Astrocyte (in vitro differentiated cells and primary cell): ENCODE measurements around the gene FAM163A. TPM values are rescaled to one million over a fixed set of nuclear protein-coding genes. Genes with fewer than 3 reads are reported as not detected.

Experiments
- DNase-seq: peaks from one replicate; pipeline ENCODE4 v3.0.0-alpha.2; 2010; ENCODE audit warnings: low read depth
- FAIRE-seq: peaks from 2 replicates; lab custom pipeline; 2011; peaks lifted over from hg19 to GRCh38; lab: Jason Lieb, UNC
- H2AFZ ChIP-seq: 2 replicates; pipeline ENCODE4 v1.6.0; 2012; ENCODE audit warnings: low read depth, low read length, inconsistent platforms
- H3K27ac ChIP-seq: 2 replicates; pipeline ENCODE4 v1.5.1; 2011; ENCODE audit warnings: low read depth, low read length, inconsistent platforms
- H3K27me3 ChIP-seq: 2 replicates; pipeline ENCODE4 v1.6.0; 2011; ENCODE audit warnings: low read length, inconsistent platforms; ENCODE audit not compliant: insufficient read depth
- H3K36me3 ChIP-seq: 2 replicates; pipeline ENCODE4 v1.5.1; 2011; ENCODE audit warnings: low read length, inconsistent platforms; ENCODE audit not compliant: insufficient read depth
- H3K4me1 ChIP-seq: 2 replicates; pipeline ENCODE4 v1.5.1; 2011; ENCODE audit warnings: low read length, inconsistent platforms; ENCODE audit not compliant: insufficient read depth
- H3K4me2 ChIP-seq: 2 replicates; pipeline ENCODE4 v1.6.0; 2012; ENCODE audit warnings: low read length, inconsistent platforms
- H3K4me3 ChIP-seq: 2 replicates; pipeline ENCODE4 v1.5.1; 2011; ENCODE audit warnings: low read depth, mild to moderate bottlenecking, low read length, inconsistent platforms; ENCODE audit not compliant: insufficient read depth
- H3K79me2 ChIP-seq: 2 replicates; pipeline ENCODE4 v1.6.0; 2012; ENCODE audit warnings: mild to moderate bottlenecking, low read length, inconsistent platforms; ENCODE audit not compliant: insufficient read depth
- H3K9ac ChIP-seq: 2 replicates; pipeline ENCODE4 v1.6.0; 2012; ENCODE audit warnings: mild to moderate bottlenecking, low read length, inconsistent platforms
- H3K9me3 ChIP-seq: 2 replicates; pipeline ENCODE4 v1.5.1; 2012; ENCODE audit warnings: low read depth, mild to moderate bottlenecking, low read length, inconsistent platforms; ENCODE audit not compliant: insufficient read depth
- H4K20me1 ChIP-seq: 2 replicates; pipeline ENCODE4 v1.6.0; 2012; ENCODE audit warnings: low read length, inconsistent platforms; ENCODE audit not compliant: insufficient read depth
- H3K27ac Mint-ChIP-seq: one replicate; pipeline ENCODE4 v1.8.0; 2021; ENCODE audit warnings: mild to moderate bottlenecking, mixed read lengths; ENCODE audit not compliant: unreplicated experiment
- H3K27me3 Mint-ChIP-seq: one replicate; pipeline ENCODE4 v1.8.0; 2021; ENCODE audit warnings: low read depth, mixed read lengths; ENCODE audit not compliant: unreplicated experiment
- H3K36me3 Mint-ChIP-seq: one replicate; pipeline ENCODE4 v1.8.0; 2021; ENCODE audit warnings: low read depth, mixed read lengths; ENCODE audit not compliant: unreplicated experiment
- H3K4me1 Mint-ChIP-seq: one replicate; pipeline ENCODE4 v1.8.0; 2021; ENCODE audit warnings: low read depth, mixed read lengths; ENCODE audit not compliant: unreplicated experiment
- H3K4me3 Mint-ChIP-seq: one replicate; pipeline ENCODE4 v1.8.0; 2021; ENCODE audit warnings: mild to moderate bottlenecking, moderate library complexity, mixed read lengths; ENCODE audit not compliant: unreplicated experiment
- H3K9me3 Mint-ChIP-seq: one replicate; pipeline ENCODE4 v1.8.0; 2021; ENCODE audit warnings: mild to moderate bottlenecking, mixed read lengths; ENCODE audit not compliant: unreplicated experiment
- EZH2 ChIP-seq: IDR thresholded peaks from 2 replicates; pipeline ENCODE4 v1.6.1; 2012; ENCODE audit warnings: mild to moderate bottlenecking, low read length, inconsistent platforms; ENCODE audit not compliant: insufficient read depth
- total RNA-seq: library from RNA; stranded (reverse); gene quantifications from 2 replicates; pipeline ENCODE4 v1.2.1, GENCODE V29; 2021
- TF ChIP-seq, protein P1 (sequence below): IDR thresholded peaks from 2 replicates; pipeline ENCODE4 v1.5.1; 2011; ENCODE audit warnings: low read depth, mild to moderate bottlenecking, inconsistent platforms, low read length, moderate library complexity; ENCODE audit not compliant: insufficient read depth

FAM163A gene
- total RNA-seq, 1 donor from 2014 or later = not detected

DNA sequence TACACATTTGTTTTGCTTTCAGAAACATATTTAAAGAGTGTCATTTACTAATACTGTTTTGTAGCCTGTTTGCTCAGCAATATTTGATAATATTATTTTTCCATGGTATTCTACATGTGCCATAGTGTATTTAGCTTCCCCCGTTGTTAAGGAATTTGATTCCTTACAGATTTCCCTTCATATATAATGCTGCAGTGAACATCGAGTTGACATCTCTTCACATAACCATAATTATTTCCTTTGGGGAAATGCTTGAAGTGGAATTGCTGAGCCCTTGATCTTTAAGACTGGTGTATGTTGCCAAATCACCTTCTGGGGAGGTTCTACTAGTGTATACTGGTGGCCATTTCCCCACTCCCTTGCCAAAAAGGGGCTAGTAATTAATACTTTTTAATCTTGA lies 42.6 kb downstream of the FAM163A start:
- Histone ChIP-seq H3K9me3 (no peaks in the 10 kb centered on the region), H3K4me1 (no peaks in the 10 kb centered on the region), H3K9ac (no peak overlapping the region), H3K36me3 (no peaks in the 10 kb centered on the region), H3K27me3 (peaks cover 13% of the 10 kb centered on the region), H4K20me1 (no peaks in the 10 kb centered on the region), H3K79me2 (no peaks in the 10 kb centered on the region), H3K27ac (no peak overlapping the region), H3K4me2 (no peak overlapping the region), H3K4me3 (no peak overlapping the region), H2AFZ (no peak overlapping the region)
- Mint-ChIP-seq H3K9me3 (no peaks in the 10 kb centered on the region), H3K27me3 (peaks cover 49% of the 10 kb centered on the region), H3K4me3 (no peak overlapping the region), H3K36me3 (no peaks in the 10 kb centered on the region), H3K4me1 (no peaks in the 10 kb centered on the region), H3K27ac (no peak overlapping the region)
- no peak for FAIRE-seq
- TF ChIP-seq, protein P1, sequence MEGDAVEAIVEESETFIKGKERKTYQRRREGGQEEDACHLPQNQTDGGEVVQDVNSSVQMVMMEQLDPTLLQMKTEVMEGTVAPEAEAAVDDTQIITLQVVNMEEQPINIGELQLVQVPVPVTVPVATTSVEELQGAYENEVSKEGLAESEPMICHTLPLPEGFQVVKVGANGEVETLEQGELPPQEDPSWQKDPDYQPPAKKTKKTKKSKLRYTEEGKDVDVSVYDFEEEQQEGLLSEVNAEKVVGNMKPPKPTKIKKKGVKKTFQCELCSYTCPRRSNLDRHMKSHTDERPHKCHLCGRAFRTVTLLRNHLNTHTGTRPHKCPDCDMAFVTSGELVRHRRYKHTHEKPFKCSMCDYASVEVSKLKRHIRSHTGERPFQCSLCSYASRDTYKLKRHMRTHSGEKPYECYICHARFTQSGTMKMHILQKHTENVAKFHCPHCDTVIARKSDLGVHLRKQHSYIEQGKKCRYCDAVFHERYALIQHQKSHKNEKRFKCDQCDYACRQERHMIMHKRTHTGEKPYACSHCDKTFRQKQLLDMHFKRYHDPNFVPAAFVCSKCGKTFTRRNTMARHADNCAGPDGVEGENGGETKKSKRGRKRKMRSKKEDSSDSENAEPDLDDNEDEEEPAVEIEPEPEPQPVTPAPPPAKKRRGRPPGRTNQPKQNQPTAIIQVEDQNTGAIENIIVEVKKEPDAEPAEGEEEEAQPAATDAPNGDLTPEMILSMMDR = no peak
- TF ChIP-seq EZH2 = no peak
- no peak for DNase-seq

DNA sequence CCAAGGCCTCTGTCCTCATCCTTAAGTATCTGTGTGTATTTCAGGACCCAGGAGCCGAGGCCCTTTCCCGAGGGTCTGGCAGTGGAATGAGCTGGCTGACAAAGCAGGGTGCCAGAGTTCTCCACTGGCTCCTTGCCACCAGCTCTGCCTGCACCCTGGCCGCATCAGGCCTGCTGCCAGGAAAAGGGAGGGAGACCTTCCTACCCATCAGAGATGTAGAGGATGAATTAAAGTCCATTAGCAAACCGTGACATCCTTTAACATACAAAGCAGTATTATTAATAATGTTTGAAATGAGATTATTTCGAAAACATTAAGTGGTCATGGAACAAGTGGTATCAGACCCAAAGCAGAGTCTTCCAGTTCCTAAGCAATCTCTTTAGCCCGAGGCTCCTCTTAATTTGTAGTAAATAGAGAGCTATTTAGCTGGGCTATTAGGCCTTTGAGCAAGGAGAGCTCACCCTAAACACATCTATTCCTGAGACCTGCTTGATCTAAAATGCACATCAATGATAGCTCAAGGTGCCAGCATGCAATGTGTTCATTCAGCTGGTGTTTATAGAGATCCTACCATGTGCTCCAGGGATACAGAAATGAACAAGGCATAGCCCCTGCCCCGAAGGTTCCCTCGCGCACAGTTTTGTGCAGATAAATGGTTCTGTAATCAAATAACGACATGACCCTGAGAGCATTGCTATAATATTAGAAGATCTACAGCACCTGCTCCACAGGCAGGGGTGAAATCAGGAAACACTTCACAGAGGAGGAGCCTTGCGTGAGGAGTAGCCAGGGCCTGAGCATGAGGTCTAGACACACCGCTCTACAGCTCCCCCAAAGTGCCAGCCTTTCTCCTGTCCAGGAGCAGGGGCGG lies 44.0 kb downstream of the FAM163A start:
- Histone ChIP-seq H4K20me1 (no peaks in the 10 kb centered on the region), H3K9me3 (no peaks in the 10 kb centered on the region), H3K4me1 (no peaks in the 10 kb centered on the region), H3K4me3 (no peak overlapping the region), H3K36me3 (no peaks in the 10 kb centered on the region), H3K27me3 (peaks cover 12% of the 10 kb centered on the region), H3K79me2 (no peaks in the 10 kb centered on the region), H2AFZ (no peak overlapping the region), H3K4me2 (no peak overlapping the region), H3K27ac (no peak overlapping the region), H3K9ac (no peak overlapping the region)
- no peaks in the 10 kb centered on the region for H3K4me1 Mint-ChIP-seq
- no peaks in the 10 kb centered on the region for H3K36me3 Mint-ChIP-seq
- H3K4me3 Mint-ChIP-seq = no peak overlapping the region
- no peak overlapping the region for H3K27ac Mint-ChIP-seq
- FAIRE-seq = no peak
- TF ChIP-seq, protein P1 = no peak
- DNase-seq = no peak
- H3K9me3 Mint-ChIP-seq = no peaks in the 10 kb centered on the region
- H3K27me3 Mint-ChIP-seq = peaks cover 52% of the 10 kb centered on the region

DNA sequence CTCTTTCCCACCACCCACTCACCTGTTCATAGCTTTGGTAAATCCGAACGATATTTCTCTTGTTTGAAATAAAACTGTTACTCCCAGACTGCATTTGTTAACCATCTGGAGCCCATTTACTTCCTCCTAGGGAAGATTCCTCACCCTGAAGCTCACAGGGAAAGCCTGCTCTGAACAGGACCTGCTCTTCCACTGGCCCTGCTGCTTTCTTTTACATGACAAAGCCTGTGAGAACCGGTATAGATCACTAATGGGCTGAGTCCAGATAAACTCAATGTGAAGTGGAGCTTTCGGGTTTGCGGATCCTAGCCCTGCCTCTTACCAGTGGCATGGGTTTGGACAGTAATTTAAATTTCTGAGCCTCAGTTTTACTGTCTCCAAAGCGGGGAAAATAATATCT lies 45.2 kb downstream of the FAM163A start:
- Mint-ChIP-seq H3K4me1 (no peaks in the 10 kb centered on the region), H3K27me3 (peaks cover 55% of the 10 kb centered on the region), H3K9me3 (no peaks in the 10 kb centered on the region), H3K27ac (no peak overlapping the region), H3K36me3 (no peaks in the 10 kb centered on the region), H3K4me3 (no peak overlapping the region)
- TF ChIP-seq EZH2 = no peak
- TF ChIP-seq, protein P1 = no peak
- Histone ChIP-seq H3K9ac (no peak overlapping the region), H3K4me2 (no peak overlapping the region), H3K27me3 (peaks cover 12% of the 10 kb centered on the region), H3K27ac (no peak overlapping the region), H3K36me3 (no peaks in the 10 kb centered on the region), H3K9me3 (no peaks in the 10 kb centered on the region), H2AFZ (no peak overlapping the region), H3K4me3 (no peak overlapping the region), H3K4me1 (no peaks in the 10 kb centered on the region), H4K20me1 (no peaks in the 10 kb centered on the region), H3K79me2 (no peaks in the 10 kb centered on the region)
- FAIRE-seq (no peak), DNase-seq (no peak)
